HG03066 (cell line): ENCODE results near the gene TMEM62.
"Not testable (repeated sequence)": the region's sequence is repeated elsewhere in the genome, so short reads cannot be mapped to it uniquely, and the experiment has no call there.

Experiments used
- ATAC-seq: cut with Tn5 transposase; IDR thresholded peaks from one replicate; pipeline ENCODE4 v1.9.1; 2021; ENCODE audit warnings: low read depth; ENCODE audit not compliant: unreplicated experiment

Gene TMEM62

DNA sequence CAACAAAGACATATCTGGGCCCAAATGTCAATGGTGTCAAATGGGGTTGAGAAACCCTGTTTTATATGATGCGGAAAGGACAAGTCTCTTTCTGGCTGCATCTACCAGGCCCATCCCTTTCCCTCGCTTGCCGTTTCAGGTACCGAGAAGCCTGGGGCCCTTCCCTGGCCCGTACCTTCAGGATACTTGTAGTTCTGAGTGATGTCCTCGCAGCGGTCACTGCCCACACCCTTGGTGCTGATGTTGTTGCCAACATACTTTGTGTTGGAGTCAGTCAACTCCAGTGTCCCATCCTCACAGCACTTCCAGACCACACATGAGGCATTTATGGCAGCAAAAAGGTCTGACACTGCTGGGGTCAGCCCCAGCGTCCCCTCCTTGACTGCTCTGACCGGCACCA lies 73.6 kb downstream of the TMEM62 start:
- no peak for ATAC-seq

DNA sequence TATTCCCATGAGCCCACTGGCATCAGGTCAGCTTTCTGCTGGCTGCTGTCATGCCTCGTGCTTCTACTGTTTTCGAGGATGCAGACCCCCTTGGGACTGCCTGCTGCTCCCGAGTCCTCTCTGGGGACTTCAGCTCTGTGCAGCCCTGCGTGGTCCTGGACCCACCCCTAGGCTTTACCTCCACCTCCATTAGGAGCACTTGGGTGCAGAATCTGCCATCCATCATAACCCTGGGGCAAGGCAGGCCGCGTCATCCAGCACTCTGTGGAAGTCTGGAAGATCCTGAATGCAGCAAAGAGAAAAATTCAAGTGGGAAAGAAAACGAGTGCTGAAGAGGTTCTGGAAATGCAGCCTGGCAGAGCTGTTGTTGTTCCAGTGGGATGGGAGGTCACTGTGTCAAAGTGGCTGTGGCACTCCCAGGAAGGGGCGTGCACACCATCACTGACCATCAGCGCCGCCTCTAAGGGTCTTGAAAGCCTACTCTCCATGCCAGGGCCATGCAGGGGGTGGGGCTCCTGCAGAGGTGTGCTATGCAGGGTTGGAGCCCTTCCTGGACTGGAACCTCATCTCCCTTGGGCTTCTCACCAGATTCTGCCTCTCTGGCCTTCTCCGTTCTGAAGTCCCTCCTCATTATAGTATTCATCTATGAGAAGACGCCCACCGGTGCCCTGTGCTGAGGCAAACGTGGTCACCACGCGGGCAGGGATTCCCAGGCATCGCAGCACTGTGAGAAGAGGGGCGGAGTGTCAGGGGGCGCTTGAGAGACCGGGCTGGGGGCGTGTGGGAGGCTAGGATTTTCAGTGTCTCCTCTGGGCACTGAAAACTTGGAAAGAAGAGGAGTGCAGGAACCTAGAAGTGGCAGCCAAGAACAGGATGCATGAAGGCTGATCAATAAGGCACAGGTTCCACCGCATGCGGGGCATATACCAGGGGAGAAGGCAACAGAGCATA lies 74.9 kb downstream of the TMEM62 start:
- ATAC-seq = no peak

DNA sequence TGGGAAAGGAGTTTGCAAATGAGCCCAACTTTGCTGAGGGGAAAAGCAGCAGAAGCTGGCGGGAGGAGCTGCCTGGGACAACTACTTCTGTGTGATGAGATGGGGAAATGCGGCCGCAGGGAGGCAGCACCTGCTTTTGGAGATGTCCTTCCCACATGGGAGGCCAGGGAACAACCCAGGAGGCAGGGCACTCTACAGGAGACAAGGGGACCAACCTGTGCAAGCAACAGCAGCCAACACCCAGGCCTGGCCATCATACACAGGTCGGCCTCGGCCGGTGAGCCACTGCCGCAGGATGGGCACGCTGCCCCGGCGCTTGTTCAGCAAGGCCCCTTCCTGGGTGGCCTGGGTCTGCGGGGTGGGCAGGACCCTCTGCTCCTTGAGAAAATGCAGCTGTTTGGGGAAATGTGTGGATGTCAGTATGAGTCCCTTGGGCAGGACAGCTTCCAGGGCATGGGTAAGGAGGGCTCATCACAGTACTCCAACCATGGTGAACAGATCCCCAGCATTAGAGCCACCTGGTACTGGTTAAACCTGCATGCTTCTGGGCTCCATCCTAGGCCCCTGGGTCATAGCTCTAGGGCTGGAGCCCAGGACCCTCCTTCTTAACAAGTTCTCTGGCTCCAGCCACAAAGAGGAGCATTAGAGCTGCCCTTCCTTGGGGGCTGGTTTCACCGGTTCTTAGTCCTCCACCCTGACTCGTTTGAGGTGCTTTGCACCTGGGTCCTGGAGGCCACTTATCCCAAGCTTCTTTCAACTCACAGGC lies 75.9 kb downstream of the TMEM62 start:
- no peak for ATAC-seq

DNA sequence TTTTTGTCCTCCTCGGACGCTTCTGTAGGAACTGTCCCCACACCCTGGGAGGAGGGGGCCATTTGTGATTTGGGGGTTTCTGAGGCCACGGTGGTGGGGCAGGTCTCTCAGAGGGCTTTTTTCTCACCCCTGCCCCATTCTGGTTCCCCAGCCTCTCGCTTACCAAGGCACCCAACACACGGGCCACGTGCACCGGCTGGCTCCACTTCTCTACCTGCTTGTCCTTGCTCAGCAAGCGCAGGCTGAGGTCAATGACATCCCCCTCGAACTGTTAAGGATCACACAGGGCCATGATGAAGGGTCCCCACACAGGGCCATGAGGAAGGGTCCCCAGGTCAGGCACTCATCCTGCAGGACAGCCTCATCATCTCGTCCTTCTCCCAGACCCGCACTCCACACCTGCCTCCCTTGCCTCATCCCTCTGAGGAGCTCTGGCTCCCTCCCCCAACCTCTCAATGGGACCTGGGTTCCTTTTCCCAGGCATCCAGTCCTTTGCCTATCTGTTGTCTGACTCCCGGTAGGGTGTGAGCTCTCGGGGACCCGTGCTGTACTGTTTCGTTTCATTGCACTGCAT lies 76.9 kb downstream of the TMEM62 start:
- ATAC-seq = no peak

DNA sequence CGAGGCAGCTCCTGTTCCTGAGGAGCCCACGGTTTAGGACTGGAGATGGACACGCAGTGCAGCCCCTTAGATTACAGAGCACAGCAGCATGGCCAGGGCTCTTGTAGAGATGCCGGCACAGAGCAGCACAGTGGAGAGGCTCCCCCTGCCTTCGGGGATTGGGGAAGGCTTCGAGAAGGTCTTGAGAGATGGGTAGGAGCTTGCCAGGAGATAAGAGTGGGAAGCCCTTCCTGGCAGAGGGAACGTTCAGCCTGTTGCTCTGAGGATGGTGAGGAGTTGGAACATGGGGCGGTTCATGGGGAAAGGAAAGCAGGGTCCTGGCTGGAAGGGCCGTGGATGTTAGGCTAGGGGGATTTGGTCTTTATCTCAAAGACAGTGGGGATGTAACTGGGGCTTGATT lies 77.4 kb downstream of the TMEM62 start:
- no peak for ATAC-seq

DNA sequence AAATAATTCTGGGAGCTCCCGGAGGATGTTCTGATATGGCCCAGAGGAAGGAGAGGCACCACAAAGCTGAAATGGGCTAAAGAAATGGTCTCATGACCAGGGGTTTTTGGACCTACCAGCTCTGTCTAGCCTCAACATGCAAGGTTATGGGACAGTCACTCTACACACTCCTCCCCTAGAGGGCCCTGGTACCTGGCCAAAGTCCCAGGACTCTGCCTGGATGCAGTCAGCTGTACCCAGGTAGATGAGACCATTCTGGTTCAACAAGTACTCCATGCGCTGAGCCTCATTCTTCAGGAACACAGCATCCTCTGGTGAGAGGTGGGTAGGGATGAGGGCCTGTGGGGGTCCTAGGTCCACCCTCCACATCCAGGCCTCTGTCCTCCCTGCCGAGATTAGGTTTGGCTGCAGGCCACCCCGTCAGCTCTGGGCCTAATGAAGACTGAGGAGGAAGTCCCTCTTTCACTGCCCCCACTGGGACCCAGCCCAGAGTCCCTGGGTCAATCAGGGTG lies 77.9 kb downstream of the TMEM62 start:
- ATAC-seq = no peak

DNA sequence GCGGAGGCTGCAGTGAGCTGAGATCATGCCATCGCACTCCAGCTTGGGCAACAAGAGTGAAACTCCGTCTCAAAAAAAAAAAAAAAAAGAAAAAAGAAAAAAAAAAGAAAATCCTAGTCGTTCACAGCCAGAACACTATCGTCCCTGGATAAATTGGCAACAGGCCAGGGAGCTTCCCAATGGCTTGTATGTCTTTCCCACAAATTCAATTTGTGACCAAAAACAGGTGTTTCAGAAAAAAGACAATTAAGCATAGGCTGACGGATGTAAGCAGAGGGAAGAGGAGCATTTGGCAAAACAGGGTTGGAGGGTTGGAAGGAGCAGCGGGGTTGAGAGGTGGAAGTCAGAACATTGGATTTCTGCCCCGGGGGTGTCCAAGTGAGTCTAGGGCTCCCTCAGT lies 78.9 kb downstream of the TMEM62 start:
- ATAC-seq = no peak

DNA sequence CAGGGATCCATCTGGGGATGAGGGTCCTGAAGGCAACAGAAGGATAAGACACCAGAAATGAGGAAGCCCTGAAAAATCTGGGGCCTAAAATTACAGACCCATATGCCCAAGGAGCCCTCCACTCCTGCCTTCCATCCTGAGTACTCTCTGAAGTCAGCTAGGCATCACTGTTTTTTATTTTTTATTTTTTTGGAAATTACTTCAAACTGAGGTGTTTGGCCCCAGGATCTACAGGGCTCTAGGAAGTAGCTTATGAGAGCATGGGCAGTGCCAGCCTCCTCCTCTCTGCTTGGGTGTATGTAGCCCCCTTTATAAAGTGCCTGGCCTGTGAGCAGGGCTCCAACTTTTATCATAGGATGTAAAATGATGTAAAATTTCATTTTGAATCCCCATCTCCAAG lies 79.6 kb downstream of the TMEM62 start:
- ATAC-seq = no peak

DNA sequence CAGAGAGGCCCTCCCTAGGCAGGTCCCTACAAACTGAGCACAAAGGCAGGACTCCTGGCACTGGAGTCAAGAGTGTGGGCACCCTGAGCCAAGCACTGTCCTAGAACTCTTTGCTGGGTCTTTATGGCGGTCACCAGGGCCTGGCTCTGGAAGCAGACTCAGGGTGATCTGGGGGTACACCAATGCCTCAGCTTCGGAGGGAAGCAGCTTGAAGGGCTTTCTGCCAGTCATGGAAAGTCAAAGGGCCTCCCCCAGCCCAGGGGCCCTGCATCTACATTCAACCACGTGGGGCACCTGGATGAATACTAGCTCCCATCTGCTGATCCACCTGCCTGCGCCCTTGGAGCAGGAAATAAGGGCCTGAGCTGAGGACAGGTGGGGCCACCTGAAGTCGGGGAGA lies 80.1 kb downstream of the TMEM62 start:
- no peak for ATAC-seq

DNA sequence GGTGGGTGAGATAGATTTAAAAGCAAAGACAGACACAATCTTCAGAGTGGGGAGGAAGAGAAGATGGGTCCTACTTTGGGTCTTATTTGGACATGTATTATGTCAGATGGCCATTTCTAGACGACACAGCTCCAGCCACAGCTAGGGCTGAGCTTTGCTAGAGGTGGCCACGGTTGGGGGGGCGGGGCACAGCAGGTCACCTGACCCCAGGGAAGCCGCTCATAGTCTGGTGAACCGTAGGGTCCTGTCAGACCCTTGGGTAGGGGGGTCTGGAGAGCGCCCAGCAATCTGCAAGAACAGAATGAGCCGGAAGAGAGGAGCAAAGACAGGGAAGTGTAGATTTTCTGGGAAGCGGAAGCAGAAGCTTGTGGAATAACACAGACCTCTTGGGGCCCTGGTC lies 80.8 kb downstream of the TMEM62 start:
- ATAC-seq = no peak

DNA sequence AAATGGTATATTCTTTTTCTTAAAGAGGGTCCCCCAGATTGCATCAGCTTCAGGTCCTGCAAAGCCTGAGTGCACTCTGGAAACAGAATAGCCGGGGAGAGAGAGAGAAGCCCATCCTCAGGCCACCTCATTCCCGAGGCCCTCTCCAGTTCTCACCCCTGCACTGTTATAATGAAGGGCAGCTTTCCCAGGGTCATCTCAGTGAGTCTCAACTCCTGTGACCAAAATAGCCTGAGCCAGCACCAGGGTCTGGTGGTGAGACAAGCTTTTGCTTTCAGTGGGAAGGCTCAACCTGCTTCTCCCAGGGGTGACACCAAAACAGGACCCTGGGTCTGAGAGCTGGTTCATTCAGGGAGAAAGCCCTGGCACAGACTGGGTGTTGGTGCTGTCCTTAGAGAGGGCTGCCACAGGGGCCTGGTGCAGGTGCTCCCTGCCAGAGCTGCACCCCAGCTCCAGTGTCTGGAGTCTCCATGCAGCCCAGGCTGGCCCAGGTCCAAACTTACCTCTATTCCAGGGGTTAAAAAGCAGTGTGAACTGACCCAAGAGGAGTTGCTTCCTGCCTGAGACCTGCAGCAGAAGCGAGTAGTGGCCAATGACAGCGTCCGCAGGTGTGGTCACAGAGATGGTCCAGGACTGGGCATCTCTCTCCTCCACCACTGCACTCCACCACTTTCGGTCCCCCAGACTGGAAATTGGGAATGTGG lies 81.4 kb downstream of the TMEM62 start:
- ATAC-seq = no peak

DNA sequence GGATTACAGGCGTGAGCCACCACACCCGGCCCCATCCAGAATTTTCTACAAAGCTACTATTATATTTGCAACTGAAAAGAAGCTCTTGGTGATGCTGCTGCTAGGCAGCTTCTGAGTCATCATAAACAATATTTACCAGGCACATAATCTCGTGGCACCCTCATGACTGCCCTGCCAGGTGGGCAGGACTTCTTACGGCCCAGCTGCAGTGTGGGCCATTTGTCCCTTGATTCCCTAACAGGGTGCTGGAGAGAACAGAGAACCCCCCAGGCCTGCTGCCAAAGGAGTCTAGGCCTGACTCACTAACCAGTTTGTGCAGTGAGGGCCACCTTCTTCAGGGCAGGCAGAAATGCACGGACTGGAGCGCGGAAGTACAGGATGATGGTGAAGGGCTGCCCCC lies 82.6 kb downstream of the TMEM62 start:
- no peak for ATAC-seq

DNA sequence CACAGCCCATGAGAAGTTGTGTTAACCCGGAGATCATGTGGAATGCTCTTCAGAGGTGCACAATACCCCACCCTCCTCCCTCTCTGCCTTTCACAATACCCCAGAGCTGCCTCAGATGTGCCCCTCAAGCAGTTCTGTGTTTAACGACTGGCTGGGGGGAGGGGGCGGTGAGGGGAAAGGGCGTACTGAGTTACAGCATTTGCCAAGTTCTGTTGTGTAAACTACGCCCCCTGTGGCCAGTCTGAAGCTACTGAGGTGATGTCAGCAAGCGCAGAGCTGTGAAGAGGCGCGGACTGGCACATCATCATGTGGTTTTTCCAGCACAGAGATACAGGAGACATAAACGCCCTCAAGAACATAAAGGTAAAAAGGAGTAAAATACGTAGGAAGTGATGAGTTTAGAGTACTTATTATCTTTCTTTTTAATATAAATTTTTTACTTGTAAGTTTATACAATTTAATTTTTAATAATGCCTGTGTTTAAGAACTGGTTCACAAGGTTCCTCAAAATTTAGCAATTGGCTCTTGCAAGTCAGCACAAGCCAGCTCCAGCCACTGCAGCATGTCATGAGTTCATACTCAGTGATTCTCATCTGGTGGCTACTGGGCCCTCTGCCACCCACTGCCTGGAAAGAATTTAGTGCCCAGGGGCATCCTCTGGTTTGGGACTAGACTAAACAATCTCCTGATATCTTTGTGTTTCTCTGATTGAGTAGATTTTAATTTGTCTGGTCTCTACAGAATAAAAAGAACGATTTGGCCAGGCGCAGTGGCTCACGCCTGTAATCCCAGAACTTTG lies 85.7 kb downstream of the TMEM62 start:
- ATAC-seq = no peak

DNA sequence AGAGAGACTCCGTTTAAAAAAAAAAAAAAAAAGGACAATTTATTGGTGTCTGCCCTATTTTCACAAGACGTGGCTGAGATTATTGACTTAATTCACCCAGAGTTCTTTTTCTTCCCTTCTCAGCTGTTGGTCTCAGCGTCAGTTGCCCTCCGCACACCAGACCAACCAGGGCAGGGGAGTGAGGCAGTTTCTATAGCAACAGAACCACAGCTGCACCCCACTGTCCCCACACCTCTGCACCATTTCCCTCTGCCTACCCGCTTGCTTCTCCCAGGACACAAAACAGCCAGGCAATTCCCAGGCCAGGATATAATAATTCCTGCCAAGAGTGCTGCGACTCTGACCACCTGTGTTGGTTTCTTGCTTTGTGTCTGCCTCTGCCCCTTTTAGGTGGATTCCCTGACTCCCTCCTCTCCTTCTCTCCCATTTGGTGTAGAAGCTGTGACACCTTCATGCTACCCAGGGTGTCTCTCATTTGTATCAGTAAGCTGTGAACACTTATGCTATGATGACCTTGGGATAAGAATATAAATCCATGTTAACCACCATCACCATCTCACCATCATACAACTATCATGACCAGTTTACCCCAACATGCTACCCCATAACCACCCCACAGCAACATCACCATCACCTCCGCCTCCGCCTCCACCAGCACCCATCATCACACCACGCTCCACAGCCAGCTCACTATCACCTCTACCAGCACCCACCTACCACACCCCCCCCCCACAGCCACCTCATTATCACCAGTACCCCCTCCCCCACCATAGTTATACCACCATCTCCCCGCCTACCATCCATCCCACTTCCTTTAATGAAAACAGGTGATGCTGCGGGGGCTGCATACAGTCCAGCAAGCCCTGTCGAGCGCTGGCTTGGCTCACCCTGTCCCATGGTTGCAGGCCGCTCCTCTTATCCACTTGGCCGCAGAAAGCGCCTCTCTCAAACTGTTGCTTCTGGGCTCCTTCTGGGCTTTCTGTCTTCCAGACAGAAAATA lies 86.8 kb downstream of the TMEM62 start:
- no peak for ATAC-seq

DNA sequence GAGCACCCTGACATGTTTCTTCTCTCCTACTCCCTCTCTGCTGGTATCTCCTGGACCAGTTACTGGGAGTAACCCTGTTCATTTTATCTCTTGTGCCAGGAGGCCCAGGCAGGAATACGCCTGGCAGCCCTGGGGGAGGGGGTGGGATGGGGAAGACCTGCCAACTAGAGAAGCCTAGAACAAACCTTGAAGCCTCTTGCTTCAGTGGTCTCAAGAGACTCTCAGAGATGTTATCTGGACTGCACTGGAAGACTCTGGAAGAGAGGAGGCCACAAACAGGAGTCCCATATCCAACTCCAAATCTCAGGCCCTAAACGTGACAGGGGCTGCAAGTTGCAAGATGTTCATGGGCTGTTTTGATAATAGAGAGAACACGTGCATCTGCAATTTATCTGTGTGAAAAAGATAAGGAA lies 87.6 kb downstream of the TMEM62 start, which contains the start of gene EPB42:
TSS of gene EPB42 (minus strand) at position 28 of the 413 bp plus-strand sequence. CDS start 193 bp downstream, outside the sequence.
- ATAC-seq = no peak

DNA sequence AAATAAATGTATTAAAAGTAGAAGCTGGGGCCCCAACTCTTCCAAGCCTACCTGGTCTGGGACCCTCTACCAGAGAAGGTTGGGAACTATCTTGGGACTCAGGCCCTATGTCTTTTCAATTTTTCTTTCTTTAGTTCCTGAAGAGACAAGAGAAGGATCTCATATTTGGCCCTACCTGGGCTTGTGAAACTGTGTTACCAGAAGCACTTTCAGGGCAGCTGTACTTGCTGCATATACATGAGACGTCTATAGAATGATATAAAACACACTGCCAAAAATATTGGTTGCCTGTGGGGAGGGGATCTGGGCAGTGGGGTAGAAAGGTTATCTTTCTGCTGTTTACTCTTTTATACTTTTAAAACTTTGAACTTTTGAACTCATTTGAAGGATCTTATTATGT lies 88.0 kb downstream of the TMEM62 start:
- no peak for ATAC-seq

DNA sequence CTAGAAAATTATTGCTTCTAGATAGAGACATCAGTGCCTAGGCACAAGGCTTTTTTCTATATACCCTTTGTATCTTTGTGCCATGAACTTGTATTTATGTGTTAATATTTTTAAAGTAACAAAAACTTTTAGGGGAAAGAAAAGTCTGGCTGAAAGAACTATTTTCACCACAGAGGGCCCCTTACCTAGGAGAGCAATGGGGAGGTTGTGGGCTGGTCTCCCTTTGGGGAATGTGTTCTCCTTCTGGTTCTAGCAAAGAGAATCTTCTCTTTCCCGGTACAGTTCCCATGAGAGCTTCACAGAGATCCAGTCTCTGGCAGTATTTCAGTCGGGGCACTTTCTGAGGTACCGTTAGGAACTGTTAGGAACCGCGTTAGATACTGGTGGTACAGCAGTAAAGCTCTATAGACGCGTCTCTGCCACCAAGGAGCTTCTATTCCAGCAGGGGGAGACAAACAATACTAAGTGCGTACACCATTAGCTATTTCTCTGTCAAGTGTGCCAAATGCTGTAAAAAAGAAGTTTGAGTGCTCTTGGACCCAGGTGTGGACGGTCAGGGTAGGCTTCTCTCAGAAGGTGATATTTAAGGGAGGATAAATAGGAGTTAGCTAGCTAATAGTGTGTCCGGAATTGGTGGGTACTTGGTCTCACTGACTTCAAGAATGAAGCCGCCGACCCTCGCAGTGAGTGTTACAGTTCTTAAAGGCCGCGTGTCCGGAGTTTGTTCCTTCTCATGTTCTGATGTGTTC lies 92.0 kb downstream of the TMEM62 start:
- no peak for ATAC-seq

DNA sequence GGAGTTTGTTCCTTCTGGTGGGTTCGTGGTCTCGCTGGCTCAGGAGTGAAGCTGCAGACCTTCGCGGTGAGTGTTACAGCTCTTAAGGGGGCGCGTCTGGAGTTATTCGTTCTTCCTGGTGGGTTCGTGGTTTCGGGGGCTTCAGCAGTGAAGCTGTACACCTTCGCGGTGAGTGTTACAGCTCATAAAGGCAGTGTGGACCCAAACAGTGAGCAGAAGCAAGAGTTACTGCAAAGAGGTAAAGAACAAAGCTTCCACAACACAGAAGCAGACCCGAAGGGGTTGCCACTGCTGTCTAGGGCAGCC lies 92.5 kb downstream of the TMEM62 start:
- ATAC-seq = not testable (repeated sequence)
